ENCODE data around the gene ADAP1.

- TF ChIP-seq CTCF (conservative IDR thresholded peaks at IDR 0.05; ENCODE audit: low read depth, low read length) (no peak), EZH2 (IDR thresholded peaks at IDR 0.05; ENCODE audit: borderline replicate concordance, low read depth, low read length, poor library complexity, severe bottlenecking) (no peak)
These were observed 28.9 kb downstream of the ADAP1 start for GRCh38 chr7:925601-926000.

Data from A673 (cell line).